ENCODE results near the gene SNX6.
"Not testable (repeated sequence)": the region's sequence is repeated elsewhere in the genome, so short reads cannot be mapped to it uniquely, and the experiment has no call there.

Gene SNX6

GRCh38 chr14:34556498-34556829 is 73.5 kb downstream of the SNX6 start:
- not testable (repeated sequence) for H3K9me3 ChIP-seq (ENCODE audit: control insufficient read depth, insufficient read depth, low read length); H3K4me1 ChIP-seq (ENCODE audit: control insufficient read depth, insufficient read depth, low read length); H3K4me3 ChIP-seq (ENCODE audit: low read depth, low read length); H3K36me3 ChIP-seq (ENCODE audit: control insufficient read depth, insufficient read depth, low read length); H3K9ac ChIP-seq (ENCODE audit: low read depth, low read length); H3K27me3 ChIP-seq (ENCODE audit: control insufficient read depth, insufficient read depth, low read length)

- not testable (repeated sequence) for H3K9me3 ChIP-seq (ENCODE audit: control insufficient read depth, insufficient read depth, low read length); H3K36me3 ChIP-seq (ENCODE audit: control insufficient read depth, insufficient read depth, low read length); H3K27me3 ChIP-seq (ENCODE audit: control insufficient read depth, insufficient read depth, low read length); H3K4me1 ChIP-seq (ENCODE audit: control insufficient read depth, insufficient read depth, low read length); H3K9ac ChIP-seq (ENCODE audit: low read depth, low read length); H3K4me3 ChIP-seq (ENCODE audit: low read depth, low read length)
Observed at GRCh38 chr14:34555583-34556497, 74.1 kb downstream of the SNX6 start.

- Histone ChIP-seq H3K4me3 (ENCODE audit: low read depth, low read length) (no peak overlapping the region), H3K36me3 (ENCODE audit: control insufficient read depth, insufficient read depth, low read length) (no peaks in the 10 kb centered on the region), H3K9me3 (ENCODE audit: control insufficient read depth, insufficient read depth, low read length) (no peaks in the 10 kb centered on the region), H3K4me1 (ENCODE audit: control insufficient read depth, insufficient read depth, low read length) (no peaks in the 10 kb centered on the region), H3K27me3 (ENCODE audit: control insufficient read depth, insufficient read depth, low read length) (no peaks in the 10 kb centered on the region), H3K9ac (ENCODE audit: low read depth, low read length) (no peak overlapping the region)
Observed at GRCh38 chr14:34554540-34555250, 75.3 kb downstream of the SNX6 start.

- not testable (repeated sequence) for H3K36me3 ChIP-seq (ENCODE audit: control insufficient read depth, insufficient read depth, low read length); H3K9ac ChIP-seq (ENCODE audit: low read depth, low read length); H3K4me3 ChIP-seq (ENCODE audit: low read depth, low read length); H3K4me1 ChIP-seq (ENCODE audit: control insufficient read depth, insufficient read depth, low read length); H3K9me3 ChIP-seq (ENCODE audit: control insufficient read depth, insufficient read depth, low read length); H3K27me3 ChIP-seq (ENCODE audit: control insufficient read depth, insufficient read depth, low read length)
Observed at GRCh38 chr14:34549276-34549966, 80.5 kb downstream of the SNX6 start.

GRCh38 chr14:34548472-34548981 is 81.4 kb downstream of the SNX6 start:
- H3K27me3 ChIP-seq (ENCODE audit: control insufficient read depth, insufficient read depth, low read length): no peaks in the 10 kb centered on the region
- no peak overlapping the region for H3K4me3 ChIP-seq (ENCODE audit: low read depth, low read length)
- H3K36me3 ChIP-seq (ENCODE audit: control insufficient read depth, insufficient read depth, low read length): no peaks in the 10 kb centered on the region
- H3K9ac ChIP-seq (ENCODE audit: low read depth, low read length): no peak overlapping the region
- H3K9me3 ChIP-seq (ENCODE audit: control insufficient read depth, insufficient read depth, low read length): no peaks in the 10 kb centered on the region
- no peaks in the 10 kb centered on the region for H3K4me1 ChIP-seq (ENCODE audit: control insufficient read depth, insufficient read depth, low read length)

GRCh38 chr14:34547136-34547520 is 82.8 kb downstream of the SNX6 start:
- not testable (repeated sequence) for H3K9ac ChIP-seq (ENCODE audit: low read depth, low read length); H3K36me3 ChIP-seq (ENCODE audit: control insufficient read depth, insufficient read depth, low read length); H3K4me3 ChIP-seq (ENCODE audit: low read depth, low read length); H3K9me3 ChIP-seq (ENCODE audit: control insufficient read depth, insufficient read depth, low read length); H3K27me3 ChIP-seq (ENCODE audit: control insufficient read depth, insufficient read depth, low read length); H3K4me1 ChIP-seq (ENCODE audit: control insufficient read depth, insufficient read depth, low read length)

- H3K4me3 ChIP-seq (ENCODE audit: low read depth, low read length); H3K27me3 ChIP-seq (ENCODE audit: control insufficient read depth, insufficient read depth, low read length); H3K36me3 ChIP-seq (ENCODE audit: control insufficient read depth, insufficient read depth, low read length); H3K9me3 ChIP-seq (ENCODE audit: control insufficient read depth, insufficient read depth, low read length); H3K9ac ChIP-seq (ENCODE audit: low read depth, low read length); H3K4me1 ChIP-seq (ENCODE audit: control insufficient read depth, insufficient read depth, low read length): not testable (repeated sequence)
Observed at GRCh38 chr14:34546272-34547135, 83.4 kb downstream of the SNX6 start.

- peak overlapping the region; percentile 96 for H3K4me3 ChIP-seq (ENCODE audit: low read depth, low read length)
- H3K4me1 ChIP-seq (ENCODE audit: control insufficient read depth, insufficient read depth, low read length); H3K9me3 ChIP-seq (ENCODE audit: control insufficient read depth, insufficient read depth, low read length); H3K27me3 ChIP-seq (ENCODE audit: control insufficient read depth, insufficient read depth, low read length); H3K9ac ChIP-seq (ENCODE audit: low read depth, low read length); H3K36me3 ChIP-seq (ENCODE audit: control insufficient read depth, insufficient read depth, low read length): not testable (repeated sequence)
Observed at GRCh38 chr14:34540181-34541059, 89.5 kb downstream of the SNX6 start.

GRCh38 chr14:34539407-34540180 is 90.4 kb downstream of the SNX6 start, which contains the start of gene EAPP:
Gene EAPP (minus strand): TSS chr14:34539701. CDS start chr14:34539628, 73 bp downstream.
- no peaks in the 10 kb centered on the region for H3K4me1 ChIP-seq (ENCODE audit: control insufficient read depth, insufficient read depth, low read length)
- H3K9me3 ChIP-seq (ENCODE audit: control insufficient read depth, insufficient read depth, low read length): no peaks in the 10 kb centered on the region
- peak within 1 kb of the TSS; percentile 96 for H3K4me3 ChIP-seq (ENCODE audit: low read depth, low read length)
- H3K9ac ChIP-seq (ENCODE audit: low read depth, low read length): peak within 1 kb of the TSS; percentile 94
- no peaks in the 10 kb centered on the region for H3K27me3 ChIP-seq (ENCODE audit: control insufficient read depth, insufficient read depth, low read length)
- H3K36me3 ChIP-seq (ENCODE audit: control insufficient read depth, insufficient read depth, low read length): no peaks in the 10 kb centered on the region

- peak overlapping the region; percentile 94 for H3K9ac ChIP-seq (ENCODE audit: low read depth, low read length)
- peak overlapping the region; percentile 96 for H3K4me3 ChIP-seq (ENCODE audit: low read depth, low read length)
- H3K36me3 ChIP-seq (ENCODE audit: control insufficient read depth, insufficient read depth, low read length): no peaks in the 10 kb centered on the region
- no peaks in the 10 kb centered on the region for H3K27me3 ChIP-seq (ENCODE audit: control insufficient read depth, insufficient read depth, low read length)
- no peaks in the 10 kb centered on the region for H3K9me3 ChIP-seq (ENCODE audit: control insufficient read depth, insufficient read depth, low read length)
- H3K4me1 ChIP-seq (ENCODE audit: control insufficient read depth, insufficient read depth, low read length): no peaks in the 10 kb centered on the region
Observed at GRCh38 chr14:34538871-34539406, 91.0 kb downstream of the SNX6 start.

Measured in iPS-15b (cell line).